Activated T-cell treated with anti-CD3 and anti-CD28 coated beads for 48 hours (primary cell): ENCODE data around the gene HIRA.

ENCODE experiments used
- DNase-seq: peaks from one replicate; pipeline ENCODE4 v3.0.0-alpha.2; 2020; ENCODE audit warnings: low read depth

The HIRA gene

DNA sequence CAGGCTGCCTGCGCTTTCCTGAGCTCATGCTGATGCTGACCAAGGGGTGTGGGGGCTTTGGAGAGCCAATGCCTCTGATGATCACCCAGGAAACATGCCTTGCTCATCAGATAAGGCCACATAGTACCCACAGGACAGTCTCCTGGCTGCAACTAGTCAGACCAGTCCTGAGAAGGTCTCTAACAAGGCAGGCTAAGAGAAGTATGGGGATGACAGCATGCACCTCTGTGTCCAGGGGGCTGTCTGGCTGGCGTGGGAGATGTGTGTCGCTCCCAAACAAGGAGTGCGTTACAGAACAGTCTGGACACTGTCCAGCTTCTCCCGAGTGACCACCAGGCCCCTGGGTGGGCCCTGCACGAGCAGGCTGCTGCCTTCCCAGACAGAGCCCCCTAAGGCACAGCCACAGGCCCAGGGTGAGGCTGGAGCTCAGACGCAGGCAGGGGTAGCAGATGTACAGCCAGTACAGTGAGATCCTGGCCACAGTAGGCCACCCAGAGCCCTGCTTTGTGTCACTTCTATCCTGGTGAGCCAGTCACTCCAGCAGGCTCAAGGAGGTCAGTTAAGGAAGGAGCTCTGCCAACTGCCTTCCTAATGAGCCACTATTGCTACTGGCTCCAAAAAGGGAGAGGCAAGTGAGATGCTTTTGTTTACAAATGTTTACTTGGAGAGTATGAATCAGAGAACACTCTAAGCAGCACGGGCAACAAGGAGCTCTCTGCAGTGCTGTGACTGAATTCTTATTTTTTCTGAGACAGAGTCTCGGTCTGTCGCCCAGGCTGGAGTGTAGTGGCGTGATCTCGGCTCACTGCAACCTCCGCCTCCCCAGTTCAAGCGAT is 74.0 kb downstream of the HIRA start:
- DNase-seq: no peak

DNA sequence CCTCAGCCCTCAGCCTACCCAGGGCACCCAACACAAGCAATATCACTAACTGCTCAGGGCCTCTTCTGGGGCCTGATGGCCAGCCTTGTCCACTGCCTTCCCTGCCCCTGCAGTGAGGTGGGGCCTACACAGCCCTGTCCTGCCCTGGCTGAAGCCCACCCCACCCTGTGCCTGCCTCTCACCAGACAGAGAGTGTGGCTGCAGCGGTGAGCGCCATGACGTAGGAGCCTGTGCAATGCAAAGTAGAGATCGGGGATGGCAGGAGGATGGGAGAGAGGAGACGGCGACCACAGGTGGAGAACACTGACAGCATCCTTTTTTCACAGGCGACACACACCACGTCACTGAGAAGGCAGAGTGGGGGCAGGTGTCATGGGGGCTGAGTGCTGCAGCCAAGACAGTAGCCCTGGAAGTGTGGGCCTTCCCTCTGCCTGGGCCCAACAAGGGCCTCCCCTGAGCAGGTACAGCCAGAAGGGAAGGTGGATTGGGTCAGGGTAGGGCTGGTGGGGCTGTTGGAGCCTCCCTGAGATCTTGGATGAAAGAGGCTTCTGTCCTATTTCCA is 74.7 kb downstream of the HIRA start:
- no peak for DNase-seq

DNA sequence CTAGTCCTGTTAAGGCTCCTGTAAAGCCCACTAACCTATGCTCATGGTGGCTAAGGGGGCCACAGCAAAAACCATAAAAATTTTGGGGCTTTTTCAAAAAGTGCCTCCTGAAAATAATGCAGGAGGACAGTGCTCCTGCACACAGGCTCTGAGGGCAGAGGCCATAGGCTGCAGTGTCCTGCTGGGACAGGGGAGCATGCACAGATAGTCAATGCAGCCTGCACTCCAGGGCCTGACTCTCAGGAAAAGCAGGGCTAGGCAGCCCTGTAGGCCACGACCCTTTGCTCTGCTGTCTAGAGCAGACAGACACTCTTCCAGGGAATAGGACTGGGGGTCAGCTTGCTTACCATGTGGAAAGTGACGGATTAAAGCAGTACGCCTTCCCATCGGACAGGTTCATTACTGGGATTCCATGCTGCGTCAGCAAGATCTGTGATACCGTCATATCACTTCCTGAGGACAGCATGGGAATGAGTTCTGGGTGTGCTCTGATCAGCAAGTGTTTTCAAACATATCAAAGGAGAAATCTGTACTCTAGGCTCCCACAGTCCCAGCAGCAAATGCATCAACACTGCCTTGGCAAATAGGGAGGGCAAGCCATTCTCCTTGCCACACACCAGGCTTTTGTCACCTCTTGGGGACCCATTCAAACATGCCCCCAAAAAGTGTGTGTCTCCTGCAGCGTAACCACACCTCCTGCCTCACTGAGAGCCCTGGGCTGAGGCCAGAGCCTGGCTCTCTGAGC is 75.9 kb downstream of the HIRA start:
- no peak for DNase-seq

DNA sequence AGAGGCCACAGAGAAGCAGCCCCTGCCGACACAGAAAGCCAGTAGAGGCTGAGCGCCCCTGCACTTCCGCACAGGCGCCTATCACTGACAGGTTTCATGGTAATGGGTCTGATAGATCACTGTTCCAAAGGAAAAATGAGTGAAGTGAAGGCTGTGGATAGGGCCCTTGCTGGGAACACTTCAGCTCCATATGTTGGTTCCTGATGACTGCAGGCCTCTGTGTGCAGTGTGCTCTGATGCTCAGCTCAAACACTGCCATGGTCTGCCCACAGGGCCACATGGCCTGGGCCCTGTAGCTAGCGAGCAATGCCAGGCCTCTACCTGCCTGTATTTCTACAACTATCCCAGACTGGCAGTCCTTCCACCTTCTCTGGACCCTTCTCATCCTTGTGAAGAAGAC is 77.3 kb downstream of the HIRA start:
- no peak for DNase-seq

DNA sequence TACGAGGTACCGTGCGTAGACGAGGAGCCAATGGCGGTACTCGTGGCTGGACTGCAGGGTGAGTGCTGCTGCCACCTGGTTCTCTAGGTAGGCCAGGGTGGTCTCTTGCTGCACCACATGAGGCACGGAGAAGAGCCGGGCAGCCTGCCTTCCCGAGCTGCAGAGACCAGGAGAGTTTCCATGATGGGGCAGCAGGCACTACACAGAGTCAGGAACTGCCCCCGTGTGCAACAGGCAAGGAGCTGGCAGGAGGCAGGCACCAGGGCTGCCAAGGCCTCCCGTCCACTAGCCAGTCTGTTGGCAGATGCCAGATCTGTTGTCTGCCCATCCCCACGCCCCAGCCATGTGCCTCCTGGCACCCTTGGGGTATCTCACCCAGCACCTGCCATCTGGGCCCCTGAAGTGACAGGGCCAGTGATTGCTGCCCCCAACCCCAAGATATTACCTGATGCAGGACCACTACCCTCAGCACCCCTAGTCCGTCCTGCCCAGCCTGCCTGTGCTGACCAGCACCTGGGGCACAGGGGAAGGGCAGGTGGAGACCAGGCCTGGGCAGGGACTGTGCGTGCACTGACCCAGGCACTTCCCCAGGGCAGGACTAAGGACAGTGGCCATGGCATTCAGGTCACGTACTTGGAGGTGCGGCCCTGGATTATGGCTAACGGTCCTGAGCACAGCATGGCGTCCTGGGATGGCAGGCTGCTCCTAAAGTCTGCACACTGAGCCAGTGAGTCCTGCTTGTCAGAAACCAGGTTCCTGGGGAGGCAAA is 78.0 kb downstream of the HIRA start:
- DNase-seq: no peak

DNA sequence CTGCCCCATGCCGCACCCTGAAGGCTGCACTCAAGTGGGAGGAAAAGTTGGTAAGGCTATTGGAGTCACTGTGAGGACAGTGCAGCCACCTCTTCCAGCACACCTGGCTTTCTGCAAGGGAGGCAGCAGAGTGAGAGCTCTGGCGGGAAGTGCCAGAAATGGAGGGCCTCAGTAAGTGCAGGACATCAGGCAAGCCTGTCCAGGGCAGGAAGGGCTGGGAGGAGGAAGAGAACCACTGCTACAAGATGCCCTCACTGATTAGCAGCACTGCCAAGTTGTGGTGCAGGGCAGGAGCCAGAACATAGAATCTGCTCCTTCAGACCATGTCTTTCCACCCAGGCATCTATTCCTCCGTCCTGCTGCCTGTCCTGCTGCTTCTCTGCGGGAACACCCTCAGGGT is 78.8 kb downstream of the HIRA start:
- DNase-seq: no peak

DNA sequence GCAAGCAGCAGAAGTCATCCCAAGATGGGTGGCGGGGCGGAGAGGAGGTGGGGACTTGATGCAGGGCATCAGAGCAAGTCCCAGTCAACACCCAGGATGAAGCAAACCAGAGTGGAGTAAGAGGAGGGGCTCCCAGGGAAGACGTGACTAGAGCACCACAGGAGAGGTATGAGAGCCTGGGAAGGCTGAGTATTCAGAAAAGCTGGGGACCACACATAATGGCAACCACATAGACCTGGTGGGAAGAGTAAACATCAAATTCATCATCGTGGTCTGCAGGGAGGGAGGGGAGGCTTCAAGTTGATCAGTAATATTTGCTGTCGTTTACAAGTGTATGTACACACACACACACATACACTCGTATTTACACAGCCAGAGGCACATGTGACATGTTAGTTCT is 79.3 kb downstream of the HIRA start:
- DNase-seq: no peak

DNA sequence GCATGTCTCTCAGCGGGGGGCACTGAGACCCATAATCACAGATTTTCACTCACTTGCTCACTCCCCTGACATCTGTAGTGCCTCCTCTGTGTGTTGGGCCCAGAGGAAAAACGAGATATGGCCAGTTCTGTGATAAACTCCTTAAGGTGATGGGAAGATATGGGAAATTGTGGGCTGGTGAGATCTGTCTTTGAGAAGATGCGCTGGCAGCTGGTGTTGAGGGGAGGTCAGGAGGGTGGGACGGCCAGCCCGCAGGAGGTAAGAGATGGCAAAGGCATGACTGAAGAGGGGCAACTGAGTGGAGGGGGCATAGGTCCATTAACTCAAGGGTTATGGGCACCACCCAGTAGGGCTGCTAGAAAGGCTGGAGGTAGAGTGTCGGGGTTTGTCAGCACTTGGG is 79.9 kb downstream of the HIRA start:
- no peak for DNase-seq

DNA sequence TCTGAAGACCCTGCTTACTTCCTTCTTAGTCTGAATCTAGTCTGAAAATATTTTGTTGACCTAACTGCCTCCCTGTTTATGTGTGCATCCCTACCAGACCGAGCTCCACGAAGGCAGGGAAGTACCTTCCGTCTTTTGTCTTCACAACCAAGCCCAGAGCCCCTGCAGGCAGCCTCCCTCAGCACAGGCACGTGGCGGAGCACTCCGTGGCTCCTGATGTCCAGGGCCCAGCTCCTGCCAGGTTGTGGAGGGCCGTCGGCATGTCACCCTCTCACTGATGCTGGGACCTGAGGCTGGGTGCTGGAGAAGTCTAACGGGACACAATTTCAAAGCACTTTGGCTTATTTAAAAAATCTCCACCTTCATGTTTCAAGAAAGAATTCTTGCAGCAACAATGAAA is 80.6 kb downstream of the HIRA start:
- DNase-seq: no peak

DNA sequence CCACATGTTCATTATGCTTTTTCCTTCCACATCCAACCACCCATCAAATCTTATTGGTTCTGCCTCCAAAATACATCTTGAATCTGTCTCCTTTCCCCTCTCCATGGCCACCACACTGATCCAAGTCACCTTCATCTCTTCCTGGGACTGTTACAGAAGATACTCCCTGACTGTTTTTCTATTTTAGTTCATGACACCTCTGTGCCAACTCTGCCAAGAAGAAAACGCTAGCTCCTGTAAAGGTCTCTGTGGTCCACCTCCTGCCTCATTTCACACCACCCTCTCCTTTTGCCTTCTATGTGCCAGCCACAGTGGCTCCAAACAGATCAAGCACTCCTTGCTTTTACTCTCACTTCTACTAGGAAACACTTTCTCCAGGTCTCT is 81.1 kb downstream of the HIRA start:
- no peak for DNase-seq

DNA sequence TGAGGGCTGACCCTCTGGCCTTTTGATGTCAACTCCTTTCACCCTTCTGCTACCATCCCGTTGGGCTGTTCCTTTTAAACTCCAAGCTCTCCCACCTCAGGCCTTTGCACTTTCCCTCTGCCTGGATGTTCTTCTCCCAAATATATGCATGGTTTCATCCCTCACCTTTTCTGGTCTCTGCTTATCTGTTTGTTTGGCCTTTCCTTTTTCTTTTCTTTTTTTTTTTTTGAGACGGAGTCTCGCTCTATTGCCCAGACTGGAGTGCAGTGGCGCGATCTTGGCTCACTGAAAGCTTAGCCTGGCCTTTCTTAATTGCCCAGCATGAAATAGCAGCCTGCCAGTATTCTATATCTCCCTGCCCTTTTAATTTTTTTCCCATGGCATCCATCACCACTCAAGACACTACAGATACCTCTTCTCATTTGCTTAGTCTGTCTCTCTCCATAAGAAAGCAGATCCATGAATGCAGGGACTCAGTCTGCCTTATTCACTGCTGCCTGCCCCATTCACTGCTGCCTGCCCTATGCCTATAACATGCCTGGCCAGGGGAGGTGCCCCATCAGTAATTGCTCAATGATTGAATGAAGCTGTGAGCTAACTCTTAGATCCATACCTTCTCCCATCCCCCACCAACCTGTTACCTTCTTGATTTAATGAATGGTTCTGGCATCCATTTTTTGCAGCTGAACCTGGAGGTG is 81.6 kb downstream of the HIRA start:
- DNase-seq: no peak

DNA sequence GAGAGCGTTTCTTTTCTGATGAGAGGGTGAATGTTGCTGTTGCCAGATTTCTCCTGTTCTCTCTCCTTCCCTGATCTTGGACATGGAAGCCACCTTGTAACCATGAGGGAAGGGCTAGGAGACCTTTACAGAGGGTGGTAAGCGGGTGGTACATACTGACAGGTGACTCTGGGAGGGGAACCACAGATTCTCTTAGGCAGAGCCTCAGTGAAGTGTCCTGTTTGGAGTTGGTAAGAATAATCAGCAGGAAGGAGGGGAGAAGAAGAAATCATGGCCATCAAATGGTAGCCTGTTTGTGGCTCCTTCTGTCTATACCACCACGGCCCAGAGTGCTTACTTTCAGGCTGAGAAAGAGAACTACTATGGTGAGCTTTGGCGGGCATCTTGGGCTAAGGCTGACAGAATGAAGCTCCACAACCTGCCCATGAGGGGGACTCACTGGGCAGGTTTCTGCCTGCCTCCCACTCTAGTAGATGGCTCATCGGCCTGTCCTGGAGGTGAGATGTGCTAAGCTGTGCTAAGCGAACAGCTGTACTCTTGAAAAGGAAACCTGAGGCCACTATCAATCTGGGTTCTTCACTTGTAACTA is 84.8 kb downstream of the HIRA start:
- no peak for DNase-seq

DNA sequence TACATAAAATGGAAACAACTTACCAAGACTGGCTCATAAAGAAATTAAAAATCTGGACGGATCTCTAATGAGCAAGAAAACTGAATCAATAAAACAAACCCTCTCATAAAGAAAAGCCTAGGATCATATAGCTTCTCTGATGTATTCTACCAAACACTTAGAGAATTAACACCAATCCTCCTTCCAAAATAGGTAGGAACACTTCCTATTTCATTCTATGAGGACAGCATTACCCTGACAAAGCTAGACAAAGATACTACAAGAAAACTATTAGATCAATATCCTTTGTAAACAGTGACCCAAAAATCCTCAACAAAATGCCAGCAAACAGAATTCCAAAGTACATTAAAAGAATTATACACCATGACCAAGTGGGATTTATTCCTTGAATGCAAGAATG is 87.1 kb downstream of the HIRA start:
- DNase-seq: no peak

DNA sequence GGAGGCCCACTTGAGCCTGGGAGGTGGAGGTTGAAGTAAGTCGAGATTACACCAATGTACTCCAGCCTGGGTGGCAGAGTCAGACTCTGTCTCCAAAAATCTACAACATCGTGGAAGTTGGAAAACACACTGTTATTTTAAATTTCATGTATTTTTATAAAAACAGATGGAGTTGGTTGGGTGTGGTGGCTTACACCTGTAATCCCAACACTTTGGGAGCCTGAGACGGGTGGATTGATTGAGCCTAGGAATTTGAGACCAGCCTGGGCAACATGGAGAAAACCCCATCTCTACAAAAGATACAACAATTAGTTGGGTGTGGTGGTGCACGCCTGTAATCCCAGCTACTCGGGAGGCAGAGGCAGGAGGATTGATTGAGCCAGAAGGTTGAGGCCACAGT is 88.1 kb downstream of the HIRA start:
- DNase-seq: no peak

DNA sequence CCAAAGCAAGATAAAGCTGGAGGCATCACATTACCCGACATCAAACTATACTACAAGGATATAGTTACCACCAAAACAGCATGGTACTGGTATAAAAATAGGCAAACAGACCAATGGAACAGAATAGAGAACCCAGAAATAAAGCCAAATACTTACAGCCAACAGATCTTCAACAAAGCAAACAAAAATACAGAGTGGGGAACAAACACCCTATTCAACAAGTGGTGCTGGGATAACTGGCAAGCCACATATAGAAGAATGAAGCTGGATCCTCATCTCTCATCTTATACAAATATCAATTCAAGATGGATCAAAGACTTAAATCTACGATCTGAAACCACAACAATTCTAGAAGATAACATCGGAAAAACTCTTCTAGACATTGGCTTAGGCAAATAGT is 90.0 kb downstream of the HIRA start:
- no peak for DNase-seq

DNA sequence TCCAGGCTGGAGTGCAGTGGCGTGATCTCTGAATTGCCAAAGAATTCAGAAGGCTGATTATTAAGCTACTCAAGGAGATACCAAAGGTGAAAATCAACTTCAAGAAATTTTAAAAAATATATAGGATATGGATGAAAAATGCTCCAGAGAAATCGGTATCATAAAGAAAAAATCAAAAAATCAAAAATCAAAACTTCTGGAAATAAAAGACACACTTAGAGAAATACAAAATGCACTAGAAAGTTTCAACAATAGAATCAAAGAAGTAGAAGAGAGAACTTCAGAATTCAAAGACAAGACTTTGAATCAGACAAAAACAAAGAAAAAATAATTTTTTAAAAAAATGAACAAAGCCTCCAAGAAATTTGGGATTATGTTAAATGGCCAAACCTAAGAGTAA is 94.4 kb downstream of the HIRA start:
- no peak for DNase-seq

DNA sequence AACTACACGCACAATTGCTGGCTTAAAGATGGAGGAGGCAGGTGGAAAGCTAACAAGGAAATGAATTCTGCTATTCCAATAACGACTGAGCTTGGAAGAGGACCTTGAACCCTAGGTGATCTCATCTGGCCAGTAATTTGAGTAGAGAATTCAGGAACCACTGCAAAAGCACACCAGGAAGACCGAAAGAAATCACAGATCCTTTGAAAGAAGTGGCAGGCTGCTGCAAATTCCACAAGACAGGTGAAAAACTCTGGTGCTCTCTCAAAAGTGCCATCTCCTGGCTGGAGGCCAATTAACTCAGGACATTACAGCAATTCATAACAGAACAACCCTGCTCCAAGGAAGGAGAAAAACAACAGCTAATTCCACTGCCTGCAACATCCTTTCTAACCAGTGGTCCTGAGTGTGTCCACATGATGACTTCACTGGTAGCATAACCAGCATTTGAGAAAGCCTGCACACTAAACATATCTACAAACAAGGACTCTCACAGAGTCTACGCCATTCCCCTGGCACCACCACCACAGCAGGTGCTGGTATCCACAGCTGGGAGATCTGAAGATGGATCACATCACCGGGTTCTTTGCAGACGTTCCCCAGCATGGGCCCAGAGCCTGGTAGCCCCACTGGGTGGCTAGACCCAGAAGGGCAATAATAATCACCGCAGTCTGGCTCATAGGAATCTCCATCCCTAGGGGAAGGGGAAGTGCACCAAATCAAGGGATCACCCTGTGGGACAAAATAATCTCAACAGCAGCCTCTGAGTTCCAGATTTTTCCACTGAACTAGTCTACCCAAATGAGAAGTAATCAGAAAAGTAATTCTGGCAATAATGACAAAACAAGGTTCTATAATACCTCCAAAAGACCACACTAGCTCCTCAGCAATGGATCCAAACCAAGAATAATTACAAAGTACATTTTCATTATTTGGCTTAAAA is 95.1 kb downstream of the HIRA start:
- DNase-seq: no peak

DNA sequence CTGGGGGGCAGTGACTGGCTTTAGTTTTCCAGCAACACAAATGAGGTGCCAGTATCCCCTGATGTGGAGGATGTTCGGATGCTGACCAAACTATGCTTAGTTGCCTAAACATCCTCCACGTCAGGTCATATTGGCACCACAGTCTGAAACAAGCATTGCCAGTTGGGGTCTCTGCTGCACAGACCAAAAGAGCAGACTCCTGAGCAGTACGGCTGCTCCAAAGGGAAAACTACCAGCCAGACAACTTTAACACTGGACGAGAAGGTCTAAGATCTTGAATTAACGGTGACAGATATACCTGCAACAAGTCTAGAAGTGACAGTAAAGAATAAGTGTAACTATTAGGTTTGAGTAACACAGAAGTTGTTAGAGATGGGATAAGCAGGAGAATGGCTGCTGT is 99.6 kb downstream of the HIRA start:
- no peak for DNase-seq

DNA sequence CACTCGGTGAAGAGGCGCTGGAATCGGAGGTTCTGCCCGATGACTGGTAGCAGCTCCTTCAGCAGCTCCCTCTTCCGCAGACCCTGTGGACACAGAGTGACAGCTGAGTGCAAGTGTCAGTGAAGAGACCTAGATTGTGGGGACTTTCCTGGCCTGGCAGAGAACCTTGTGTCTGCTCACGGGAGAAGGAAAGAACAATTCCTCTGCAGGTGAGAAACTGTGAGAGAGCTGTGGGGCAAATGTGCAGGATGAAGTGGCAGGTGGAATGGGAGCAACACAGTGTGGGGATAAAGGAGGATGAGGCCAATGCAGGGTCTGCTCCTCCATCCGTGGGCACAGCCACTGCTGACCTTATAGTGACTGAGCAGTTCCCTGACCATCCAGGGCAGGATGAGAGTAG is 100.1 kb downstream of the HIRA start:
- no peak for DNase-seq

DNA sequence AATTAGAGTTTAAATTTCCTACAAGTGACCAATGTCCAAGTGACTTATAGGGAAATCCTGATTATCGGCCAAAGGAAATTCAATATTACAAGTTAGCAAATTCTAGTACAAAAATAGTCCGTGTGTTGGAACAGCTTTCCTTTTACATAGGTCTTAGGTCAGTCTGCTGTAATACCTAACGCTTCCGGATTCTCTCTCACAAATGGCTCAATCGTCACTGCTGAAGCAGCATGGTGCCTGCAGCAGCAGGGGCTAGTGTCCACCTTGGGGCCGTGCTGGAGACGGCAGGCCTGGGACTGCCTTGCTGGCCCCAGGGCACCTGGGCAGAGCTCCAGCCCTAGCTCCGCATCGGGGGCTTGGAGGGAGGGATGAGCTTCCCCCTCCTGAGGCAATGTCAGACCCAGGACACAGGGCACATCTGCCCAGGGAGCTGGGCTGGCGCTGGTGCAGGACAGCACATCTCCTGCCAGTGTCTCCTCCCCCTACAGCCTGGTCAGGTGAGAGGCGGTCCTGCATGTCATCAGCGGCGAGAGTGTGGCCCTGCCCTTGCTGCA is 100.6 kb downstream of the HIRA start:
- no peak for DNase-seq
